H9 (cell line): ENCODE data around the gene MFSD6. TPM values are rescaled to one million over a fixed set of nuclear protein-coding genes. Genes with fewer than 3 reads are reported as not detected.

ENCODE experiments used
- DNase-seq: peaks from one replicate; pipeline ENCODE4 v3.0.0-alpha.2; 2017
- H2AFZ ChIP-seq: one replicate; pipeline ENCODE4 v1.6.1; 2013; ENCODE audit warnings: mild to moderate bottlenecking, low read length, control low read depth, moderate library complexity
- H2AK5ac ChIP-seq: 2 replicates; pipeline ENCODE4 v1.6.1; 2013; ENCODE audit warnings: low read length, control low read depth, mixed read lengths; ENCODE audit not compliant: insufficient read length
- H2BK120ac ChIP-seq: one replicate; pipeline ENCODE4 v1.6.1; 2013; ENCODE audit warnings: low read depth, mild to moderate bottlenecking, low read length, control low read depth, inconsistent platforms; ENCODE audit not compliant: poor library complexity, severe bottlenecking
- H2BK12ac ChIP-seq: 2 replicates; pipeline ENCODE4 v1.6.1; 2013; ENCODE audit warnings: low read length, control low read depth, mixed read lengths, low read depth; ENCODE audit not compliant: insufficient read length
- H2BK15ac ChIP-seq: 2 replicates; pipeline ENCODE4 v1.6.1; 2013; ENCODE audit warnings: low read depth, low read length, control low read depth
- H2BK20ac ChIP-seq: one replicate; pipeline ENCODE4 v1.6.1; 2013; ENCODE audit warnings: low read depth, mild to moderate bottlenecking, low read length, control low read depth, inconsistent platforms; ENCODE audit not compliant: poor library complexity, severe bottlenecking
- H2BK5ac ChIP-seq: 2 replicates; pipeline ENCODE4 v1.6.1; 2013; ENCODE audit warnings: low read length, control low read depth, mixed read lengths; ENCODE audit not compliant: insufficient read length
- H3K14ac ChIP-seq: 2 replicates; pipeline ENCODE4 v1.6.1; 2013; ENCODE audit warnings: low read length, control low read depth; ENCODE audit not compliant: insufficient read depth
- H3K18ac ChIP-seq: 2 replicates; pipeline ENCODE4 v1.6.1; 2013; ENCODE audit warnings: low read depth, mild to moderate bottlenecking, mixed read lengths, low read length, control low read depth; ENCODE audit not compliant: insufficient read length
- H3K23ac ChIP-seq: 2 replicates; pipeline ENCODE4 v1.6.1; 2013; ENCODE audit warnings: low read length, control low read depth, mixed read lengths, low read depth; ENCODE audit not compliant: insufficient read length
- H3K23me2 ChIP-seq: 2 replicates; pipeline ENCODE4 v1.6.1; 2013; ENCODE audit warnings: low read depth, mild to moderate bottlenecking, mixed read lengths, low read length, control low read depth; ENCODE audit not compliant: insufficient read length, poor library complexity, severe bottlenecking
- H3K27ac ChIP-seq: 2 replicates; pipeline ENCODE4 v1.5.1; 2013; ENCODE audit warnings: low read length, control low read depth, mixed read lengths, low read depth; ENCODE audit not compliant: insufficient read length
- H3K27me3 ChIP-seq: 2 replicates; pipeline ENCODE4 v1.6.1; 2013; ENCODE audit warnings: low read length, control low read depth, inconsistent platforms; ENCODE audit not compliant: insufficient read depth
- H3K4ac ChIP-seq: 2 replicates; pipeline ENCODE4 v1.6.1; 2013; ENCODE audit warnings: low read depth, mild to moderate bottlenecking, control low read depth, inconsistent platforms, low read length, moderate library complexity
- H3K4me1 ChIP-seq: 2 replicates; pipeline ENCODE4 v1.6.1; 2013; ENCODE audit warnings: low read length, control low read depth, inconsistent platforms; ENCODE audit not compliant: insufficient read depth
- H3K4me2 ChIP-seq: 2 replicates; pipeline ENCODE4 v1.6.1; 2013; ENCODE audit warnings: low read length, control low read depth, mixed read lengths; ENCODE audit not compliant: insufficient read length, insufficient read depth
- H3K56ac ChIP-seq: 2 replicates; pipeline ENCODE4 v1.6.1; 2013; ENCODE audit warnings: low read depth, mild to moderate bottlenecking, mixed read lengths, low read length, control low read depth; ENCODE audit not compliant: insufficient read length
- H3K79me1 ChIP-seq: 2 replicates; pipeline ENCODE4 v1.6.1; 2013; ENCODE audit warnings: low read depth, mild to moderate bottlenecking, moderate library complexity, low read length, control low read depth, inconsistent platforms; ENCODE audit not compliant: insufficient read depth, poor library complexity, severe bottlenecking
- H3K79me2 ChIP-seq: 2 replicates; pipeline ENCODE4 v1.6.1; 2013; ENCODE audit warnings: low read length, control low read depth, inconsistent platforms; ENCODE audit not compliant: insufficient read depth
- H3K9ac ChIP-seq: 2 replicates; pipeline ENCODE4 v1.6.1; 2013; ENCODE audit warnings: low read length, control low read depth, mixed read lengths; ENCODE audit not compliant: insufficient read length; ENCODE audit errors: extremely low read depth
- H3K9me3 ChIP-seq: one replicate; pipeline ENCODE4 v1.6.1; 2013; ENCODE audit warnings: low read depth, low read length, inconsistent platforms; ENCODE audit not compliant: control insufficient read depth
- H3T11ph ChIP-seq: one replicate; pipeline ENCODE4 v1.6.1; 2013; ENCODE audit warnings: mild to moderate bottlenecking, low read length, control low read depth, inconsistent platforms
- H4K20me1 ChIP-seq: one replicate; pipeline ENCODE4 v1.6.1; 2013; ENCODE audit not compliant: control insufficient read depth, insufficient read length, insufficient read depth
- H4K5ac ChIP-seq: 2 replicates; pipeline ENCODE4 v1.6.1; 2013; ENCODE audit warnings: low read depth, mild to moderate bottlenecking, mixed read lengths, low read length, control low read depth; ENCODE audit not compliant: insufficient read length
- H4K8ac ChIP-seq: replicated peaks from 2 replicates; pipeline ENCODE4 v1.6.1; 2013; ENCODE audit warnings: low read length, control low read depth, mixed read lengths, low read depth; ENCODE audit not compliant: insufficient read length
- H4K91ac ChIP-seq: 2 replicates; pipeline ENCODE4 v1.6.1; 2013; ENCODE audit warnings: low read depth, mild to moderate bottlenecking, moderate library complexity, mixed read lengths, low read length, control low read depth; ENCODE audit not compliant: insufficient read length
- H3K27ac Mint-ChIP-seq, 3 experiments: 2 replicates in 2 of 3; 3 replicates in 1 of 3; pipeline ENCODE4 v1.8.0; 2020 to 2021; ENCODE audit warnings: mixed read lengths in 3 of 3, mild to moderate bottlenecking in 1 of 3, moderate library complexity in 1 of 3
- H3K27me3 Mint-ChIP-seq: 2 replicates; pipeline ENCODE4 v1.8.0; 2021; ENCODE audit warnings: low read depth, mild to moderate bottlenecking, moderate library complexity, mixed read lengths
- H3K36me3 Mint-ChIP-seq, 3 experiments: 2 replicates in 2 of 3; 3 replicates in 1 of 3; pipeline ENCODE4 v1.8.0; 2020 to 2021; ENCODE audit warnings: low read depth in 3 of 3, mixed read lengths in 3 of 3; ENCODE audit not compliant: insufficient read depth in 1 of 3
- H3K4me1 Mint-ChIP-seq, 2 experiments: 2 replicates each; pipeline ENCODE4 v1.8.0; 2020; ENCODE audit warnings: mixed read lengths in 2 of 2
- H3K4me3 Mint-ChIP-seq, 2 experiments: 2 replicates in 1 of 2; 3 replicates in 1 of 2; pipeline ENCODE4 v1.8.0; 2020 to 2021; ENCODE audit warnings: mild to moderate bottlenecking in 2 of 2, mixed read lengths in 2 of 2, moderate library complexity in 1 of 2
- H3K9me3 Mint-ChIP-seq, 2 experiments: 2 replicates in 1 of 2; 3 replicates in 1 of 2; pipeline ENCODE4 v1.8.0; 2020; ENCODE audit warnings: mild to moderate bottlenecking in 2 of 2, mixed read lengths in 2 of 2, moderate library complexity in 1 of 2
- CTCF ChIP-seq: fragments of 200-600 bp; sonication (generic); conservative IDR thresholded peaks from 3 replicates; pipeline ENCODE4 v1.8.0; 2021; ENCODE audit warnings: antibody characterized with exemption, mild to moderate bottlenecking
- total RNA-seq: library from RNA; stranded (reverse); gene quantifications from 2 replicates; pipeline ENCODE4 v1.2.1, GENCODE V29; 2021

The MFSD6 gene
- total RNA-seq, 1 experiment from 2014 or later, result 4.0 TPM

DNA sequence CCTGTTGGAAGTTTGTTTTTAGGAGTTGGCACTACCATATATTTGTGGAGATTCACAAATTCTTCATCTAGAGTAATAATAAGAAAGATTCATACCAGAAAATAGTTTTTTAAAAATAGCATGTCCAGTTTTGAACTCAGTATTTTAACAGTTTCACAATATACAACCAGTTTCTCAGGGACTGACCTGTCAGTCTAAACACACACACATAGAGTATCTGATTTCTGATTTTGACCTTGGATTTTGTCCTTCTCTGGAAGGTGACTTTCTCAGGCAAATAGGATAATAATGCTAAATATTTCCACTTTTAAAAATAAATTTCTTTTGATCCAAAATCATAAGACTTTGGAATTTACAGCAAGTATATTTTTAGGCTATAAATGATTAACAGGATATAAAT, 32.0 kb downstream of the MFSD6 start:
- Histone ChIP-seq H3K23ac (no peak overlapping the region), H3K23me2 (no peaks in the 10 kb centered on the region), H2AK5ac (no peak overlapping the region), H2BK12ac (no peak overlapping the region), H3K4ac (no peak overlapping the region), H3K27ac (no peak overlapping the region), H3T11ph (no peak overlapping the region), H2BK20ac (no peak overlapping the region), H3K27me3 (no peaks in the 10 kb centered on the region), H4K5ac (no peak overlapping the region), H3K4me1 (no peaks in the 10 kb centered on the region), H3K14ac (no peak overlapping the region), H2AFZ (no peak overlapping the region), H2BK5ac (no peak overlapping the region), H3K56ac (no peak overlapping the region), H2BK120ac (no peak overlapping the region), H4K8ac (no peak overlapping the region), H3K79me1 (no peaks in the 10 kb centered on the region), H2BK15ac (no peak overlapping the region), H4K91ac (no peak overlapping the region), H3K18ac (no peak overlapping the region), H4K20me1 (no peaks in the 10 kb centered on the region), H3K9ac (no peak overlapping the region), H3K79me2 (no peaks in the 10 kb centered on the region), H3K9me3 (no peaks in the 10 kb centered on the region), H3K4me2 (no peak overlapping the region)
- Mint-ChIP-seq H3K4me3 (no peak overlapping the region), H3K36me3 (no peaks in the 10 kb centered on the region), H3K27ac (no peak overlapping the region), H3K9me3 (no peaks in the 10 kb centered on the region), H3K4me1 (peaks cover 2 to 4% of the 10 kb centered on the region in 2 experiments), H3K27me3 (no peaks in the 10 kb centered on the region)
- no peak for DNase-seq
- TF ChIP-seq CTCF, result no peak
